GM12878 (cell line): ENCODE data around the gene EIF4E2. TPM values are rescaled to one million over a fixed set of nuclear protein-coding genes. Genes with fewer than 3 reads are reported as not detected.

Experiments
- ATAC-seq: fragments of 200-7000 bp; cut with Tn5 transposase; 3 replicates; pipeline ENCODE4 v1.9.1; 2020; ENCODE audit warnings: mild to moderate bottlenecking, moderate library complexity
- BruUV-seq: library from RNA; stranded (reverse); fragments of 400-500 nt; replicated peaks from 2 replicates; lab custom pipeline; 2021; lab: Mats Ljungman, UMichigan
- CTCF ChIA-PET: fragments of 300-600 bp; sonication (Branson Sonifier 250); formaldehyde crosslinking; extraction: SDS; loops from one replicate; lab custom pipeline; 2021; ENCODE audit warnings: inconsistent platforms; lab: Yijun Ruan, JAX
- POLR2A ChIA-PET: fragments of 350-600 bp; formaldehyde crosslinking; extraction: SDS; loops from one replicate; lab custom pipeline; 2021; ENCODE audit warnings: inconsistent platforms; lab: Charles Lee
- RAD21 ChIA-PET: fragments of 300-600 bp; sonication (Branson Sonifier 250); formaldehyde crosslinking; loops from one replicate; lab custom pipeline; 2023; ENCODE audit warnings: antibody characterized with exemption; ENCODE audit not compliant: unreplicated experiment; lab: Charles Lee
- SMC1A ChIA-PET: fragments of 300-600 bp; sonication (Branson Sonifier 250); formaldehyde crosslinking; loops from one replicate; lab custom pipeline; 2023; ENCODE audit not compliant: unreplicated experiment, uncharacterized antibody; lab: Charles Lee
- DNase-seq: peaks from one replicate; pipeline ENCODE4 v3.0.0-alpha.2; 2011; ENCODE audit warnings: low read depth, low spot score
- FAIRE-seq: peaks from 3 replicates; lab custom pipeline; 2011; peaks lifted over from hg19 to GRCh38; lab: Jason Lieb, UNC
- H2AFZ ChIP-seq: 2 replicates; pipeline ENCODE4 v1.6.0; 2011; ENCODE audit warnings: low read depth, low read length, control low read depth; ENCODE audit not compliant: control insufficient read depth
- H3K27ac ChIP-seq: 2 replicates; pipeline ENCODE4 v1.5.1; 2011; ENCODE audit warnings: control low read depth; ENCODE audit not compliant: control insufficient read depth, insufficient read depth
- H3K27me3 ChIP-seq, 2 experiments: replicated peaks in 1 of 2; 2 replicates each; pipeline versions ENCODE4 v1.6.0 to v1.6.1; 2011; ENCODE audit warnings: low read length in 1 of 2; ENCODE audit not compliant: control insufficient read depth in 2 of 2, insufficient read depth in 2 of 2
- H3K36me3 ChIP-seq, 2 experiments: 2 replicates each; pipeline ENCODE4 v1.5.1; 2011; ENCODE audit warnings: low read length in 1 of 2; ENCODE audit not compliant: control insufficient read depth in 2 of 2, insufficient read depth in 2 of 2
- H3K4me1 ChIP-seq: 2 replicates; pipeline ENCODE4 v1.6.1; 2011; ENCODE audit warnings: mild to moderate bottlenecking, low read length, moderate library complexity, mixed read lengths; ENCODE audit not compliant: control insufficient read depth, insufficient read depth
- H3K4me2 ChIP-seq: 2 replicates; pipeline ENCODE4 v1.6.0; 2011; ENCODE audit warnings: control low read depth; ENCODE audit not compliant: control insufficient read depth, insufficient read depth
- H3K4me3 ChIP-seq: fragments of 200-600 bp; sonication (generic); 2 replicates; pipeline ENCODE4 v1.5.1; 2016
- H3K79me2 ChIP-seq: 2 replicates; pipeline ENCODE4 v1.6.0; 2011; ENCODE audit warnings: low read length; ENCODE audit not compliant: control insufficient read depth, insufficient read depth
- H3K9ac ChIP-seq: 2 replicates; pipeline ENCODE4 v1.8.0; 2011; ENCODE audit warnings: low read length, control low read depth, mixed read lengths; ENCODE audit not compliant: control insufficient read depth, insufficient read depth
- H3K9me3 ChIP-seq: replicated peaks from 3 replicates; pipeline ENCODE4 v1.5.1; 2011; ENCODE audit warnings: mild to moderate bottlenecking, low read length; ENCODE audit not compliant: control insufficient read depth, insufficient read depth
- H4K20me1 ChIP-seq: 2 replicates; pipeline ENCODE4 v1.6.0; 2011; ENCODE audit not compliant: control insufficient read depth, insufficient read depth
- CHD1 ChIP-seq: IDR thresholded peaks from 2 replicates; pipeline ENCODE4 v1.6.1; 2012; ENCODE audit warnings: low read depth, low read length, improper control_type of control experiment
- CREB1 ChIP-seq: IDR thresholded peaks from 2 replicates; pipeline ENCODE4 v1.6.1; 2012; ENCODE audit warnings: low read depth, mild to moderate bottlenecking, inconsistent platforms
- ELK1 ChIP-seq: IDR thresholded peaks from 2 replicates; pipeline ENCODE4 v1.6.1; 2012; ENCODE audit warnings: low read depth, low read length, improper control_type of control experiment
- HDAC2 ChIP-seq: fragments of 200-600 bp; sonication (generic); IDR thresholded peaks from 2 replicates; pipeline ENCODE4 v1.6.1; 2017
- MTA3 ChIP-seq: IDR thresholded peaks from 2 replicates; pipeline ENCODE4 v1.6.1; 2012; ENCODE audit warnings: low read length, inconsistent platforms, borderline replicate concordance
- RBBP5 ChIP-seq: fragments of 200-600 bp; sonication (generic); conservative IDR thresholded peaks from 2 replicates; pipeline ENCODE4 v1.6.1; 2016
- RFX5 ChIP-seq: IDR thresholded peaks from 2 replicates; pipeline ENCODE4 v1.6.1; 2011; ENCODE audit warnings: low read depth, low read length, improper control_type of control experiment
- RUNX3 ChIP-seq: IDR thresholded peaks from 2 replicates; pipeline ENCODE4 v1.6.1; 2012; ENCODE audit warnings: low read length, inconsistent platforms
- SIX5 ChIP-seq: IDR thresholded peaks from 2 replicates; pipeline ENCODE4 v1.6.1; 2011; ENCODE audit warnings: mild to moderate bottlenecking, low read depth, low read length, moderate library complexity; ENCODE audit not compliant: severe bottlenecking
- SMAD5 ChIP-seq: IDR thresholded peaks from 2 replicates; pipeline ENCODE4 v1.6.1; 2016; ENCODE audit warnings: antibody characterized with exemption, low read depth
- TCF12 ChIP-seq: IDR thresholded peaks from 2 replicates; pipeline ENCODE4 v1.6.1; 2011; ENCODE audit warnings: low read depth, mild to moderate bottlenecking, low read length
- WRNIP1 ChIP-seq: IDR thresholded peaks from 2 replicates; pipeline ENCODE4 v1.6.1; 2011; ENCODE audit warnings: low read depth, low read length, improper control_type of control experiment, borderline replicate concordance
- YBX1 ChIP-seq: fragments of 450-650 bp; IDR thresholded peaks from 2 replicates; pipeline ENCODE4 v1.6.1; 2016; ENCODE audit warnings: antibody characterized with exemption
- ZNF207 ChIP-seq: fragments of 450-650 bp; IDR thresholded peaks from 2 replicates; pipeline ENCODE4 v1.6.1; 2014; ENCODE audit warnings: antibody characterized with exemption, mild to moderate bottlenecking, borderline replicate concordance
- WGBS: methylation state at CpG from one replicate; pipeline ENCODE4 v1.1.6; 2016; ENCODE audit warnings: low lambda C conversion rate; ENCODE audit not compliant: insufficient replicate concordance, insufficient coverage; ENCODE audit errors: missing lambda C conversion rate; 5-methylcytosine and 5-hydroxymethylcytosine counted together
- in situ Hi-C: fragments of 300-500 bp; cut with MboI; formaldehyde crosslinking; loops from 9 replicates; pipeline ENCODE4 v1.14.3; 2018; ENCODE audit warnings: mixed read lengths
- intact Hi-C: fragments of 100-400 bp; cut with micrococcal nuclease; formaldehyde crosslinking; loops from one replicate; pipeline ENCODE4 v1.14.2; 2022; ENCODE audit not compliant: unreplicated experiment
- polyA plus RNA-seq, 11 experiments: library from polyadenylated mRNA; depleted of rRNA in 4 of 11; unstranded in 6 of 11; stranded (reverse) in 5 of 11; fragments of >200 nt; fragmentation: Nextera tagmentation in 4 of 11; fragmentation: Illumina TruSeq in 1 of 11; extraction: Ambion mirVana in 4 of 11; extraction: Trizol in 1 of 11; gene quantifications; 1 replicate in 1 of 11; 2 replicates in 10 of 11; pipeline versions ENCODE4 v1.2.1 to v1.2.3, GENCODE V29; 2011 to 2016; ENCODE audit warnings: inconsistent platforms in 2 of 11, missing spikeins in 2 of 11, low read depth in 1 of 11
- total RNA-seq, 4 experiments: library from RNA; depleted of rRNA in 3 of 4; stranded (reverse); fragments of >200 nt in 3 of 4; fragmentation: Illumina TruSeq in 1 of 4; extraction: Trizol in 1 of 4; gene quantifications; 2 replicates each; pipeline versions ENCODE4 v1.2.1 to v1.2.3, GENCODE V29; 2013 to 2021
- TF ChIP-seq, protein P1 (sequence below): fragments of 450-650 bp; IDR thresholded peaks from 2 replicates; pipeline ENCODE4 v1.6.1; 2017; ENCODE audit warnings: antibody characterized with exemption, mild to moderate bottlenecking, moderate library complexity

EIF4E2 gene
- total and polyA plus RNA-seq, 10 of the 15 experiments (the other 5 are each of a cell fraction or from before 2014, with no cell fraction given), result 56.1 to 158 (median 110) TPM

DNA sequence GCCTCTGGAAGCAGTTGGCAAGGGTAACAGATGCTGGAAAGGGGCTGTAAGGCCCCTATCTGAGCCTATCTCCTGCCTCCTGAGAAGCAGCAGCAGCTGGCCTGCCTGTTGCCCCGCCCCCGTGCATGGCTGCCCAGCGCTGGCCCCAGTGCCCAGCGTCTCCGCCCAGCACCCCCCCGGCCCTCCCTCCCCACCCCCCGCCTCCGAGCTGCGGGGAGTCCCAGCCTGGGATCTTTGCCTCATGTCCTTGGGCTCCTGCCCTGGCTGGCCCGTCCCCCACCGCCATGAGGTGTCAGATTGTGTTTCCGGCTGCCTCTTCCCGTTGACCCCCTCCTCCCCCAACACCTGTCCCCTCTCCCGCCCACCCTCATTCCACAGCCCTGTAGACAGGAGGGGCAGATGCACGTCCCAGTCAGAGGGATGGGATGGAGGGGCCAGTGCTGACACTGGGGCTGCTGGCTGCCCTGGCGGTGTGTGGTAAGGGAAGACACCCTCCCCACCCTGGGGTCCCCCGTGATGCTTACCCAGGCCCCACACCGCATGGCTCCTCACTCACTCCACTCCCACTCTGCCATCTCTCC, 24.6 kb upstream of the EIF4E2 start, which contains the start of gene CHRND:
TSS of gene CHRND (plus strand) at position 370 of the 581 bp plus-strand sequence. CDS start at position 426, 56 bp downstream.
- DNase-seq, result no peak
- Histone ChIP-seq H3K4me1 (no peaks in the 10 kb centered on the region), H2AFZ (no peak within 1 kb of the TSS), H3K9ac (no peak within 1 kb of the TSS), H3K9me3 (no peaks in the 10 kb centered on the region), H3K27ac (no peak within 1 kb of the TSS), H3K79me2 (no peaks in the 10 kb centered on the region), H3K27me3 (peaks cover 3 to 6% of the 10 kb centered on the region in 2 experiments; a peak in 3 of 4 replicates), H3K4me3 (no peak within 1 kb of the TSS), H3K36me3 (no peaks in the 10 kb centered on the region), H4K20me1 (no peaks in the 10 kb centered on the region), H3K4me2 (no peak within 1 kb of the TSS)
- intact Hi-C loops (no loop called here), in situ Hi-C loops (no loop called here)
- TF ChIP-seq MTA3 (no peak), HDAC2 (no peak)
- no peak for ATAC-seq
- POLR2A ChIA-PET, result no interaction called here
- no peak for FAIRE-seq
- 15% methylated on average over 12 of the region's 18 CpGs for WGBS
- SMC1A ChIA-PET, result no interaction called here
- no TSS peak for BruUV-seq
- CTCF ChIA-PET, result no interaction called here
- RAD21 ChIA-PET, result no interaction called here

- ATAC-seq (no peak), DNase-seq (no peak), FAIRE-seq (no peak)
- Histone ChIP-seq H3K4me3 (no peak overlapping the region), H3K79me2 (no peaks in the 10 kb centered on the region), H3K27ac (no peak overlapping the region), H2AFZ (no peak overlapping the region), H3K4me2 (no peak overlapping the region), H3K9me3 (no peaks in the 10 kb centered on the region), H3K4me1 (no peaks in the 10 kb centered on the region), H3K9ac (no peak overlapping the region), H3K36me3 (no peaks in the 10 kb centered on the region), H3K27me3 (peaks cover 1 to 6% of the 10 kb centered on the region in 2 experiments; a peak in 3 of 4 replicates), H4K20me1 (no peaks in the 10 kb centered on the region)
- intact Hi-C loops, result no loop called here
- in situ Hi-C loops, result no loop called here
- ChIA-PET RAD21 (no interaction called here), SMC1A (no interaction called here), CTCF (no interaction called here), POLR2A (no interaction called here)
- 49% methylated on average over 13 of the region's 13 CpGs for WGBS
- BruUV-seq, result no TSS peak
- no peak for TF ChIP-seq WRNIP1
- no peak for TF ChIP-seq RBBP5
- no peak for TF ChIP-seq RUNX3
- TF ChIP-seq YBX1, result no peak
- TF ChIP-seq SMAD5, result no peak
- TF ChIP-seq ZNF207, result no peak
- TF ChIP-seq HDAC2, result no peak
- no peak for TF ChIP-seq TCF12
- no peak for TF ChIP-seq ELK1
- TF ChIP-seq RFX5, result no peak
- TF ChIP-seq, protein P1, sequence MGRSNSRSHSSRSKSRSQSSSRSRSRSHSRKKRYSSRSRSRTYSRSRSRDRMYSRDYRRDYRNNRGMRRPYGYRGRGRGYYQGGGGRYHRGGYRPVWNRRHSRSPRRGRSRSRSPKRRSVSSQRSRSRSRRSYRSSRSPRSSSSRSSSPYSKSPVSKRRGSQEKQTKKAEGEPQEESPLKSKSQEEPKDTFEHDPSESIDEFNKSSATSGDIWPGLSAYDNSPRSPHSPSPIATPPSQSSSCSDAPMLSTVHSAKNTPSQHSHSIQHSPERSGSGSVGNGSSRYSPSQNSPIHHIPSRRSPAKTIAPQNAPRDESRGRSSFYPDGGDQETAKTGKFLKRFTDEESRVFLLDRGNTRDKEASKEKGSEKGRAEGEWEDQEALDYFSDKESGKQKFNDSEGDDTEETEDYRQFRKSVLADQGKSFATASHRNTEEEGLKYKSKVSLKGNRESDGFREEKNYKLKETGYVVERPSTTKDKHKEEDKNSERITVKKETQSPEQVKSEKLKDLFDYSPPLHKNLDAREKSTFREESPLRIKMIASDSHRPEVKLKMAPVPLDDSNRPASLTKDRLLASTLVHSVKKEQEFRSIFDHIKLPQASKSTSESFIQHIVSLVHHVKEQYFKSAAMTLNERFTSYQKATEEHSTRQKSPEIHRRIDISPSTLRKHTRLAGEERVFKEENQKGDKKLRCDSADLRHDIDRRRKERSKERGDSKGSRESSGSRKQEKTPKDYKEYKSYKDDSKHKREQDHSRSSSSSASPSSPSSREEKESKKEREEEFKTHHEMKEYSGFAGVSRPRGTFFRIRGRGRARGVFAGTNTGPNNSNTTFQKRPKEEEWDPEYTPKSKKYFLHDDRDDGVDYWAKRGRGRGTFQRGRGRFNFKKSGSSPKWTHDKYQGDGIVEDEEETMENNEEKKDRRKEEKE, result no peak
- no peak for TF ChIP-seq CHD1
- no peak for TF ChIP-seq CREB1
- no peak for TF ChIP-seq SIX5
Observed at GRCh38 chr2:232526372-232526941, 24.0 kb upstream of the EIF4E2 start.
